HAP-1 (cell line): ENCODE measurements around the gene ACER3.

ENCODE experiments used
- DNase-seq, 2 experiments: peaks; one replicate each; pipeline ENCODE4 v3.0.0-alpha.2; 2016 to 2020; ENCODE audit warnings: low spot score in 2 of 2
- H3K27me3 ChIP-seq: fragments of 250-450 bp; sonication (Bioruptor Pico); 2 replicates; pipeline ENCODE4 v1.5.1; 2020; ENCODE audit warnings: low read depth, mild to moderate bottlenecking, moderate library complexity
- H3K36me3 ChIP-seq: fragments of 250-450 bp; sonication (Bioruptor Pico); replicated peaks from 2 replicates; pipeline ENCODE4 v1.5.1; 2020; ENCODE audit warnings: mild to moderate bottlenecking
- H3K4me1 ChIP-seq: fragments of 250-450 bp; sonication (Bioruptor Pico); 2 replicates; pipeline ENCODE4 v1.5.1; 2020; ENCODE audit warnings: mild to moderate bottlenecking
- H3K4me3 ChIP-seq: fragments of 250-450 bp; sonication (Bioruptor Pico); 2 replicates; pipeline ENCODE4 v1.5.1; 2020; ENCODE audit warnings: mild to moderate bottlenecking, moderate library complexity
- H3K9me3 ChIP-seq: fragments of 250-450 bp; sonication (Bioruptor Pico); 2 replicates; pipeline ENCODE4 v1.5.1; 2020; ENCODE audit warnings: mild to moderate bottlenecking, moderate library complexity
- in situ Hi-C: fragments of 300-500 bp; cut with MboI; formaldehyde crosslinking; loops from 3 replicates; pipeline ENCODE4 v1.14.3; 2020; ENCODE audit warnings: low sequenced_read_pairs, inconsistent platforms, mixed read lengths

ACER3 gene

GRCh38 chr11:76830639-76831327 lies 29.9 kb upstream of the ACER3 start:
- no peak for DNase-seq
- Histone ChIP-seq H3K27me3 (no peaks in the 10 kb centered on the region), H3K4me3 (no peak overlapping the region), H3K4me1 (no peaks in the 10 kb centered on the region), H3K9me3 (no peaks in the 10 kb centered on the region), H3K36me3 (no peaks in the 10 kb centered on the region)
- in situ Hi-C loops: no loop called here

GRCh38 chr11:76831686-76832310 lies 28.9 kb upstream of the ACER3 start:
- Histone ChIP-seq H3K4me1 (no peaks in the 10 kb centered on the region), H3K9me3 (no peaks in the 10 kb centered on the region), H3K36me3 (no peaks in the 10 kb centered on the region), H3K27me3 (no peaks in the 10 kb centered on the region), H3K4me3 (no peak overlapping the region)
- in situ Hi-C loops: no loop called here
- DNase-seq: no peak

GRCh38 chr11:76832361-76832760 lies 28.4 kb upstream of the ACER3 start:
- Histone ChIP-seq H3K27me3 (peaks cover 3% of the 10 kb centered on the region; the same call in 1 of the 2 replicates), H3K4me1 (no peaks in the 10 kb centered on the region), H3K4me3 (no peak overlapping the region), H3K9me3 (no peaks in the 10 kb centered on the region), H3K36me3 (no peaks in the 10 kb centered on the region)
- in situ Hi-C loops: no loop called here
- no peak for DNase-seq

GRCh38 chr11:76834151-76834550 lies 26.6 kb upstream of the ACER3 start:
- Histone ChIP-seq H3K27me3 (peaks cover 16% of the 10 kb centered on the region), H3K9me3 (no peaks in the 10 kb centered on the region), H3K4me3 (no peak overlapping the region), H3K4me1 (no peaks in the 10 kb centered on the region), H3K36me3 (no peaks in the 10 kb centered on the region)
- in situ Hi-C loops: no loop called here
- DNase-seq: no peak

GRCh38 chr11:76835036-76835435 lies 25.7 kb upstream of the ACER3 start:
- Histone ChIP-seq H3K4me3 (no peak overlapping the region), H3K4me1 (no peaks in the 10 kb centered on the region), H3K36me3 (no peaks in the 10 kb centered on the region), H3K9me3 (no peaks in the 10 kb centered on the region), H3K27me3 (peaks cover 22% of the 10 kb centered on the region)
- no peak for DNase-seq
- in situ Hi-C loops: no loop called here

GRCh38 chr11:76835928-76836612 lies 24.6 kb upstream of the ACER3 start:
- no peaks in the 10 kb centered on the region for H3K9me3 ChIP-seq
- no peaks in the 10 kb centered on the region for H3K36me3 ChIP-seq
- H3K27me3 ChIP-seq: peaks cover 29% of the 10 kb centered on the region
- DNase-seq: no peak
- in situ Hi-C loops: no loop called here
- no peak overlapping the region for H3K4me3 ChIP-seq
- H3K4me1 ChIP-seq: no peaks in the 10 kb centered on the region

GRCh38 chr11:76836613-76837291 lies 24.0 kb upstream of the ACER3 start:
- no peaks in the 10 kb centered on the region for H3K36me3 ChIP-seq
- H3K4me3 ChIP-seq: no peak overlapping the region
- H3K4me1 ChIP-seq: no peaks in the 10 kb centered on the region
- H3K27me3 ChIP-seq: peaks cover 33% of the 10 kb centered on the region
- DNase-seq: no peak
- H3K9me3 ChIP-seq: no peaks in the 10 kb centered on the region
- in situ Hi-C loops: no loop called here

GRCh38 chr11:76837696-76838677 lies 22.7 kb upstream of the ACER3 start:
- no peak for DNase-seq
- Histone ChIP-seq H3K4me3 (no peak overlapping the region), H3K27me3 (peaks cover 33% of the 10 kb centered on the region), H3K36me3 (no peaks in the 10 kb centered on the region), H3K4me1 (no peaks in the 10 kb centered on the region), H3K9me3 (no peaks in the 10 kb centered on the region)
- in situ Hi-C loops: no loop called here

GRCh38 chr11:76838678-76839068 lies 22.0 kb upstream of the ACER3 start:
- H3K9me3 ChIP-seq: no peaks in the 10 kb centered on the region
- H3K27me3 ChIP-seq: peaks cover 33% of the 10 kb centered on the region
- H3K36me3 ChIP-seq: no peaks in the 10 kb centered on the region
- in situ Hi-C loops: no loop called here
- no peaks in the 10 kb centered on the region for H3K4me1 ChIP-seq
- no peak overlapping the region for H3K4me3 ChIP-seq
- DNase-seq: peak in 1 of 2 experiments; percentile 47

- Histone ChIP-seq H3K27me3 (peaks cover 33% of the 10 kb centered on the region), H3K36me3 (no peaks in the 10 kb centered on the region), H3K4me3 (no peak overlapping the region), H3K9me3 (no peaks in the 10 kb centered on the region), H3K4me1 (no peaks in the 10 kb centered on the region)
- no peak for DNase-seq
- in situ Hi-C loops: no loop called here
Observed at GRCh38 chr11:76839311-76839710, 21.4 kb upstream of the ACER3 start.

- DNase-seq: no peak
- peaks cover 33% of the 10 kb centered on the region for H3K27me3 ChIP-seq
- H3K4me1 ChIP-seq: no peaks in the 10 kb centered on the region
- no peak overlapping the region for H3K4me3 ChIP-seq
- in situ Hi-C loops: no loop called here
- no peaks in the 10 kb centered on the region for H3K9me3 ChIP-seq
- H3K36me3 ChIP-seq: no peaks in the 10 kb centered on the region
Observed at GRCh38 chr11:76841923-76842452, 18.7 kb upstream of the ACER3 start.

GRCh38 chr11:76843907-76844306 lies 16.8 kb upstream of the ACER3 start:
- in situ Hi-C loops: no loop called here
- Histone ChIP-seq H3K27me3 (peaks cover 19% of the 10 kb centered on the region), H3K9me3 (no peaks in the 10 kb centered on the region), H3K4me1 (no peaks in the 10 kb centered on the region), H3K4me3 (no peak overlapping the region), H3K36me3 (no peaks in the 10 kb centered on the region)
- no peak for DNase-seq

GRCh38 chr11:76844511-76844910 lies 16.2 kb upstream of the ACER3 start:
- Histone ChIP-seq H3K9me3 (no peaks in the 10 kb centered on the region), H3K27me3 (peaks cover 16% of the 10 kb centered on the region), H3K36me3 (no peaks in the 10 kb centered on the region), H3K4me1 (no peaks in the 10 kb centered on the region), H3K4me3 (no peak overlapping the region)
- in situ Hi-C loops: no loop called here
- DNase-seq: no peak
